ENCODE data around the gene NDUFS3.

NDUFS3 gene

DNA sequence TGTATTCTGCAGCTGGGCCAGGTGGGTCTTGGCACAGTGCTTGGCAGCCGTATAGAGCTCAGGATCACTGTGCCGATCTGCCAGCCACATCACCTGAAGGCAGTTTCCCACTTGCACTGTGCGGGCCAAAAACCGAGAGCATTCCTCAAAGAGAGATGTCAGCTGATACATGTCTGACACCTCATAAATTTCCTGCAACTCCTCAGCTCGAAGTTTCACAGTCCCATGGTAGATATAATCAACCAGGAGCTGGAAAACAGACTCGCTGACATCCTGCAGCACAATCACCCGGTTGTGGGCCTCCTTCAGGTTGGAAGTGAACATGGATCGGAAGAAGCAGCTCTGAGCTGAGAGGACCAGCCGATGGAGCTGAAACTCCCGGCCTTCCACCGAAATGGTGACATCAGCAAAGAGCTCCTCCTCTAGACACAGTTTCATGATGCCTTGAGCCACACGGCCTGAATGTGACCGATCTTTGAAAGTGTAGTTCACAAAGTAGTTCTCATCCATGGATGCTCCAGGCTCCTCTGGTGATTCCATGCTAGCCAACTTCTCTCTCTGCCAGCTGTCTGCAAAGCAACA, 1.3 kb upstream of the NDUFS3 start:
- H3K9me3 ChIP-seq (ENCODE audit: insufficient read depth, low read depth, low read length) = no peaks in the 10 kb centered on the region
- H3K27me3 ChIP-seq (ENCODE audit: insufficient read depth, low read length) = no peaks in the 10 kb centered on the region
- peaks cover 8% of the 10 kb centered on the region; the same call in 1 of the 2 replicates for H3K4me1 ChIP-seq (ENCODE audit: insufficient read depth, low read length)
- WGBS = 95% methylated on average over 13 of the region's 13 CpGs
- peaks cover 67% of the 10 kb centered on the region for H3K36me3 ChIP-seq (ENCODE audit: insufficient read depth, low read length)
- peak overlapping the region; percentile 88 for H3K27ac ChIP-seq (ENCODE audit: low read depth, low read length)
- peak overlapping the region; percentile 94 for H3K4me3 ChIP-seq (ENCODE audit: low read length)
- peak overlapping the region; percentile 94 for H3K9ac ChIP-seq (ENCODE audit: low read depth, low read length)

DNA sequence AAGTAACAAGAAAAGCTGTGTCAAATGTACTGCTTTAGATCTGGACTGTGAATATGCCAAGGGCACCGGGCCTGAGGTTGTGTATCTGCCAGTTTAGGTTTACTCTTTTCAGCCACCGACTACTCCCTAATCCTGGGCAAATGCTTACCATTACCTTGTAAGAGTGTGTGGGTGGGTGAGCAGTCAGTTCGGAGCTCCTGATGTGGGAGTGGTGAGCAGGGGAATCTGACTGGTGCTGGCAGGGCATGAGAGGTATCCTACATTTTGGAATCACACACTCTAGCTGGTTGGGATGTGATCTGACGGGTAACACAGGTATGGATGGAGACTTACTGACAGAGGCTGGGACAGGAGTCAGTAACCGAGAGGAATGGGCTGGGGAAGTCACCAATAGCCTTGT, 5.0 kb downstream of the NDUFS3 start:
- Histone ChIP-seq H3K4me3 (ENCODE audit: low read length) (no peak overlapping the region), H3K4me1 (ENCODE audit: insufficient read depth, low read length) (peaks cover 3% of the 10 kb centered on the region; the same call in 1 of the 2 replicates), H3K36me3 (ENCODE audit: insufficient read depth, low read length) (peaks cover 52% of the 10 kb centered on the region), H3K9me3 (ENCODE audit: insufficient read depth, low read depth, low read length) (no peaks in the 10 kb centered on the region), H3K27me3 (ENCODE audit: insufficient read depth, low read length) (no peaks in the 10 kb centered on the region), H3K9ac (ENCODE audit: low read depth, low read length) (no peak overlapping the region), H3K27ac (ENCODE audit: low read depth, low read length) (no peak overlapping the region)
- WGBS = 98% methylated on average over 5 of the region's 5 CpGs

- 84% methylated on average over 12 of the region's 12 CpGs for WGBS
- Histone ChIP-seq H3K9ac (ENCODE audit: low read depth, low read length) (no peak within 1 kb of the TSS), H3K9me3 (ENCODE audit: insufficient read depth, low read depth, low read length) (no peaks in the 10 kb centered on the region), H3K4me3 (ENCODE audit: low read length) (no peak within 1 kb of the TSS), H3K4me1 (ENCODE audit: insufficient read depth, low read length) (no peaks in the 10 kb centered on the region), H3K27me3 (ENCODE audit: insufficient read depth, low read length) (no peaks in the 10 kb centered on the region), H3K27ac (ENCODE audit: low read depth, low read length) (no peak within 1 kb of the TSS), H3K36me3 (ENCODE audit: insufficient read depth, low read length) (peaks cover 40% of the 10 kb centered on the region)
These were observed 7.4 kb downstream of the NDUFS3 start, which contains the start of gene FAM180B for GRCh38 chr11:47586098-47586855. Gene FAM180B, plus strand, starts transcription at chr11:47586678. Its CDS starts 91 bp downstream, at chr11:47586769.

DNA sequence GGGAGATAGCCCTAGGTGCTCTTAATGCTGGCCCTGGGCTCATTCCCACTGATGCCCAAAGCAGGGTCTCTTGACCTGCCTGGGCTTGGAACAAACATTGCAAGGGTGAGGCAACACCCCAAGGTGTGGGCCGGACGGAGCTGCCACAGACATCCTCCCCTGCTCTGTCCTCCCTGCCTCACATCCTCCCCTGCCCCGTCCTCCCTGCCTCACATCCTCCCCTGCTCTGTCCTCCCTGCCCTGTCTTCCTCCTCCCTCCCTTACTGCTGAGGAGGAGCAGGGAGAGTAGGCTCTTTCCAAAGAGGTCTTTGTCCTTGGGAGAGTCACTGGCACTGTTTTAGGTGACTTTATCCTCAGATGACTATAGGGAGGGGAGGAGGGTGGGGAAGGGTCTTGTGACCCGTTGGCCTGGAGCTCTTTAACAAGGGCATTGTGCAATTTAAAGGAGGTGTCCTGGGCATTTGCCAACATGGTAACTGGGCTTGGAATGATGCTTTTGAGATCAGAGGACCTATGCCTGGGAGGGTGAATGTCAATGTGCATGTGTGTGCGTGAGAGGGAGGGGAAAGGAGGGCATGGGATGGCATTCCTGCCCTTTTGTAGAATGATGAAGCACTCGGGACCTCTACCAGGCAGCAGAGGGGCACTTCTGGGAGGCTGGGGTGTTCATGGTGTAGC, 8.3 kb downstream of the NDUFS3 start:
- peaks cover 31% of the 10 kb centered on the region for H3K36me3 ChIP-seq (ENCODE audit: insufficient read depth, low read length)
- no peak overlapping the region for H3K4me3 ChIP-seq (ENCODE audit: low read length)
- peaks cover 2% of the 10 kb centered on the region for H3K27me3 ChIP-seq (ENCODE audit: insufficient read depth, low read length)
- no peak overlapping the region for H3K9ac ChIP-seq (ENCODE audit: low read depth, low read length)
- H3K9me3 ChIP-seq (ENCODE audit: insufficient read depth, low read depth, low read length) = no peaks in the 10 kb centered on the region
- WGBS = 79% methylated on average over 5 of the region's 6 CpGs
- H3K4me1 ChIP-seq (ENCODE audit: insufficient read depth, low read length) = no peaks in the 10 kb centered on the region
- no peak overlapping the region for H3K27ac ChIP-seq (ENCODE audit: low read depth, low read length)

GRCh38 chr11:47587723-47588326, 9.0 kb downstream of the NDUFS3 start:
- 89% methylated on average over 14 of the region's 14 CpGs for WGBS
- H3K4me1 ChIP-seq (ENCODE audit: insufficient read depth, low read length) = no peaks in the 10 kb centered on the region
- no peaks in the 10 kb centered on the region for H3K9me3 ChIP-seq (ENCODE audit: insufficient read depth, low read depth, low read length)
- no peak overlapping the region for H3K27ac ChIP-seq (ENCODE audit: low read depth, low read length)
- peaks cover 9% of the 10 kb centered on the region for H3K27me3 ChIP-seq (ENCODE audit: insufficient read depth, low read length)
- no peak overlapping the region for H3K4me3 ChIP-seq (ENCODE audit: low read length)
- no peak overlapping the region for H3K9ac ChIP-seq (ENCODE audit: low read depth, low read length)
- H3K36me3 ChIP-seq (ENCODE audit: insufficient read depth, low read length) = peaks cover 25% of the 10 kb centered on the region

DNA sequence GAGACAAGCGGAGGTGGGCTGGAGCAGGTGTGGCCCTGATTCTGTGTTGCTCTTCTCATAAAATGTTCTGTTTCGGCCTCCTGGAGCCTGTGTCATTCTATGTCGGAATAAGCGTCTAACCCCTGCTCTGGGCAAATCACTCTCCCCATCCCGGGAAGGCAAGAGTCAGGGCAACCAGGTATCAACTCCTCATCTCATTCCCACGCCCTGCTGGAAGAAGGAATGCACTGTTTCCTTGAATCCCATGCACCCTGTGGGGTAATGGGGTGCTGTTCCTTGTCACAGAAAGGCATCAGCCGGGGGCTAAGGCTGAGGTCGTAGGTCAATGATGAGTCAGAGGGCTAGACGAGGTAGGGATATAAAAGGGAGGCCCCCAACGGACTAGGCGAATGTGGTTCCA, 10.2 kb downstream of the NDUFS3 start:
- H3K36me3 ChIP-seq (ENCODE audit: insufficient read depth, low read length) = peaks cover 12% of the 10 kb centered on the region
- peaks cover 22% of the 10 kb centered on the region for H3K27me3 ChIP-seq (ENCODE audit: insufficient read depth, low read length)
- no peak overlapping the region for H3K9ac ChIP-seq (ENCODE audit: low read depth, low read length)
- H3K4me1 ChIP-seq (ENCODE audit: insufficient read depth, low read length) = peaks cover 4% of the 10 kb centered on the region; the same call in 1 of the 2 replicates
- 87% methylated on average over 10 of the region's 11 CpGs for WGBS
- no peak overlapping the region for H3K27ac ChIP-seq (ENCODE audit: low read depth, low read length)
- no peak overlapping the region for H3K4me3 ChIP-seq (ENCODE audit: low read length)
- H3K9me3 ChIP-seq (ENCODE audit: insufficient read depth, low read depth, low read length) = no peaks in the 10 kb centered on the region

GRCh38 chr11:47589584-47589976, 10.7 kb downstream of the NDUFS3 start:
- 94% methylated on average over 51 of the region's 51 CpGs for WGBS
- H3K9me3 ChIP-seq (ENCODE audit: insufficient read depth, low read depth, low read length) = no peaks in the 10 kb centered on the region
- H3K4me1 ChIP-seq (ENCODE audit: insufficient read depth, low read length) = peaks cover 6% of the 10 kb centered on the region
- H3K27ac ChIP-seq (ENCODE audit: low read depth, low read length) = no peak overlapping the region
- H3K36me3 ChIP-seq (ENCODE audit: insufficient read depth, low read length) = peaks cover 7% of the 10 kb centered on the region
- H3K27me3 ChIP-seq (ENCODE audit: insufficient read depth, low read length) = peaks cover 26% of the 10 kb centered on the region
- H3K4me3 ChIP-seq (ENCODE audit: low read length) = no peak overlapping the region
- no peak overlapping the region for H3K9ac ChIP-seq (ENCODE audit: low read depth, low read length)

DNA sequence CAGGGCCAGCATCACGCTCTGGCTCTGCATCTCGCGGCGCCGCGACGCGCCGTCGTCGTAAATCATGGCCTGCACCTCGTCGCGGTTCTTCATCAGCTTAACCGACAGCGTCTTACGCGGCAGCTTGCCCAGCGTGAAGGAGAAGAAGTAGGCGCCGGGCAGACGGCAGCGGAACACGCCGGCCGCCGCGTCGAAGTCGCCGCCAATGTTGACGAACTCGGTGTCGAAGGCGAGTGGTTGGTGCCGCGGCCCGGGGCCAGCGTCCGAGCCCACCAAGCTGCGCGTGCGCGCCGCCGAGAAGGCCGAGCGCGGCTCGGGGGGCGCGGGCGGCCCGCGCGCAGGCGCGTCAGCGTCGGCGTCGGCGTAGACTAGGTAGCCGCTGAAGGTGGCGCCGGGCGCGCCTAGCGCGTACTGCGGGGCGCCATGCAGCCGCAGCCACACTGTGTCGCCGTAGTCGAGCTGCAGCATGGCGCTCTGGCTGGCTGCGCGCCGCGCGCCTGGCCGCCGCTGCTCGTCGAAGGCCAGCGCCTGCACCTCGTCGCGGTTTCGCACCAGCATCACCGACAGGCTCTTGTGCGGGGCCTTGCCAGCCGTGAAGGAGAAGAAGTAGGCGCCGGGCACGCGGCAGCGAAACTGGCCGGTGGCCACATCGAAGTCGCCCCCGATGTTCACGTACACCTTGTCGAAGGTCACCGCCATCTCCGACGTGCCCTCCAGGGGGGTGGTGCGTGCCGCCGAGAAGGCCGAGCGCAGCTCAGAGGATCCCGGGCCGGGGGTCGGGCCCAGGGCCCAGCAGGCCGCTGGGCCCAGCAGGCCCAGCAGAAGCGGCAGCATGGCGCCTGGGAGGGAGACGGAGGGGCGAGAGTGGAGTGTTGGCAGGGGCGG, 11.3 kb downstream of the NDUFS3 start:
- no peak overlapping the region for H3K27ac ChIP-seq (ENCODE audit: low read depth, low read length)
- peaks cover 33% of the 10 kb centered on the region for H3K27me3 ChIP-seq (ENCODE audit: insufficient read depth, low read length)
- 0 out of 2 replicates have a peak, but pooled peaks cover 1% of the 10 kb centered on the region for H3K36me3 ChIP-seq (ENCODE audit: insufficient read depth, low read length)
- no peak overlapping the region for H3K4me3 ChIP-seq (ENCODE audit: low read length)
- no peak overlapping the region for H3K9ac ChIP-seq (ENCODE audit: low read depth, low read length)
- WGBS = 97% methylated on average over 122 of the region's 122 CpGs
- H3K4me1 ChIP-seq (ENCODE audit: insufficient read depth, low read length) = peaks cover 9% of the 10 kb centered on the region
- H3K9me3 ChIP-seq (ENCODE audit: insufficient read depth, low read depth, low read length) = no peaks in the 10 kb centered on the region

DNA sequence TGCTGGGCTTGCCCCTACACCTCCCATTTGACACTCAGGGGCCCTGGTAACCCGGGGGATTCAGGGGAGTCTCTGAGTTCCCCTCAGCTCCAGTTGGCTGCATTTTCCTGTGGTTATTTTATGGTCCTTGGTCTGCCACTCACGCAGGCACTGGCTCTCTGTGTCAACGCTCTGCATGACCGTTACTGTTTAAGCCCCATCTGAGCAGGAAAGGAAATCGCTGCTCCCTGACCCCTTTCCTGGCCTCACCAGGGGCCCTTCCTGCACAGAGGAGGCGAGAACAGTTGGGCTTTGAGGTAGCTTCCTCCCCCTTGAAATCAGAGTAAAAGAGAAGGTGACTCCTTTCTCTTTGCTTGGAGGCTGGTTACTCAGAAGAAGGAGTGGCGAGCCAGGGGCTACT, 12.9 kb downstream of the NDUFS3 start:
- Histone ChIP-seq H3K36me3 (ENCODE audit: insufficient read depth, low read length) (no peaks in the 10 kb centered on the region), H3K9ac (ENCODE audit: low read depth, low read length) (no peak overlapping the region), H3K27ac (ENCODE audit: low read depth, low read length) (no peak overlapping the region), H3K9me3 (ENCODE audit: insufficient read depth, low read depth, low read length) (no peaks in the 10 kb centered on the region), H3K27me3 (ENCODE audit: insufficient read depth, low read length) (peaks cover 37% of the 10 kb centered on the region), H3K4me1 (ENCODE audit: insufficient read depth, low read length) (peaks cover 9% of the 10 kb centered on the region), H3K4me3 (ENCODE audit: low read length) (no peak overlapping the region)
- 49% methylated on average over 7 of the region's 7 CpGs for WGBS

- no peak overlapping the region for H3K4me3 ChIP-seq (ENCODE audit: low read length)
- no peak overlapping the region for H3K9ac ChIP-seq (ENCODE audit: low read depth, low read length)
- no peaks in the 10 kb centered on the region for H3K9me3 ChIP-seq (ENCODE audit: insufficient read depth, low read depth, low read length)
These were observed 13.4 kb downstream of the NDUFS3 start for GRCh38 chr11:47592251-47592650.

More at GRCh38 chr11:47592251-47592650, 13.4 kb downstream of the NDUFS3 start:
- Histone ChIP-seq H3K4me1 (ENCODE audit: insufficient read depth, low read length) (peaks cover 9% of the 10 kb centered on the region), H3K36me3 (ENCODE audit: insufficient read depth, low read length) (no peaks in the 10 kb centered on the region), H3K27me3 (ENCODE audit: insufficient read depth, low read length) (peaks cover 37% of the 10 kb centered on the region), H3K27ac (ENCODE audit: low read depth, low read length) (no peak overlapping the region)
- WGBS = 75% methylated on average over 4 of the region's 4 CpGs

All from HUES64 (cell line).